HG03103 (cell line): ENCODE results near the gene ATRNL1.
"Not testable (repeated sequence)": the region's sequence is repeated elsewhere in the genome, so short reads cannot be mapped to it uniquely, and the experiment has no call there.

Experiments
- ATAC-seq: cut with Tn5 transposase; IDR thresholded peaks from one replicate; pipeline ENCODE4 v1.9.1; 2021; ENCODE audit warnings: low read depth; ENCODE audit not compliant: unreplicated experiment

Gene ATRNL1

GRCh38 chr10:115826396-115826795 lies 733.2 kb downstream of the ATRNL1 start:
- ATAC-seq: no peak

GRCh38 chr10:115827231-115828009 lies 734.3 kb downstream of the ATRNL1 start:
- no peak for ATAC-seq

GRCh38 chr10:115828182-115828581 lies 735.0 kb downstream of the ATRNL1 start:
- ATAC-seq: not testable (repeated sequence)

GRCh38 chr10:115829521-115830205 lies 736.5 kb downstream of the ATRNL1 start:
- no peak for ATAC-seq

- ATAC-seq: no peak
Measured at GRCh38 chr10:115830265-115830970, 737.3 kb downstream of the ATRNL1 start.

GRCh38 chr10:115831016-115831415 lies 737.9 kb downstream of the ATRNL1 start:
- no peak for ATAC-seq

GRCh38 chr10:115833119-115833518 lies 740.0 kb downstream of the ATRNL1 start:
- ATAC-seq: no peak

GRCh38 chr10:115844591-115844990 lies 751.4 kb downstream of the ATRNL1 start:
- ATAC-seq: no peak

GRCh38 chr10:115845921-115846320 lies 752.8 kb downstream of the ATRNL1 start:
- ATAC-seq: no peak

GRCh38 chr10:115846528-115846927 lies 753.4 kb downstream of the ATRNL1 start:
- ATAC-seq: no peak

GRCh38 chr10:115849197-115849596 lies 756.0 kb downstream of the ATRNL1 start:
- ATAC-seq: no peak

GRCh38 chr10:115850666-115851065 lies 757.5 kb downstream of the ATRNL1 start:
- no peak for ATAC-seq

- ATAC-seq: no peak
Measured at GRCh38 chr10:115851695-115852094, 758.5 kb downstream of the ATRNL1 start.

GRCh38 chr10:115854740-115855435 lies 761.7 kb downstream of the ATRNL1 start:
- no peak for ATAC-seq

GRCh38 chr10:115856580-115856979 lies 763.4 kb downstream of the ATRNL1 start:
- no peak for ATAC-seq

- ATAC-seq: no peak
Measured at GRCh38 chr10:115857856-115858255, 764.7 kb downstream of the ATRNL1 start.

- ATAC-seq: no peak
Measured at GRCh38 chr10:115860182-115861107, 767.3 kb downstream of the ATRNL1 start.

GRCh38 chr10:115861455-115861854 lies 768.3 kb downstream of the ATRNL1 start:
- no peak for ATAC-seq

- ATAC-seq: no peak
Measured at GRCh38 chr10:115861864-115862263, 768.7 kb downstream of the ATRNL1 start.

- ATAC-seq: no peak
Measured at GRCh38 chr10:115866174-115866573, 773.0 kb downstream of the ATRNL1 start.
